ENCODE measurements around the gene TPST1.

Gene TPST1

GRCh38 chr7:66269978-66270377 is 64.8 kb downstream of the TPST1 start:
- Histone ChIP-seq H3K9ac (ENCODE audit: insufficient read length, low read depth) (no peak overlapping the region), H3K4me1 (ENCODE audit: insufficient read depth, insufficient read length) (no peaks in the 10 kb centered on the region), H3K4me3 (ENCODE audit: insufficient read length, low read depth) (no peak overlapping the region), H3K9me3 (ENCODE audit: insufficient read depth, low read length) (peaks cover 18% of the 10 kb centered on the region), H3K27me3 (ENCODE audit: insufficient read depth, insufficient read length) (no peaks in the 10 kb centered on the region), H3K36me3 (ENCODE audit: insufficient read depth, insufficient read length, low read length) (no peaks in the 10 kb centered on the region)
- DNase-seq (ENCODE audit: low read depth, low spot score), result no peak
- TF ChIP-seq YY1 (IDR thresholded peaks at IDR 0.05; ENCODE audit: insufficient read depth, insufficient read length), result no peak
- TF ChIP-seq SUZ12 (IDR thresholded peaks at IDR 0.05; ENCODE audit: extremely low read depth, insufficient read depth, insufficient read length), result no peak
- TF ChIP-seq ZNF274 (IDR thresholded peaks at IDR 0.05; ENCODE audit: low read depth, low read length), result no peak

- no peak for TF ChIP-seq SUZ12 (IDR thresholded peaks at IDR 0.05; ENCODE audit: extremely low read depth, insufficient read depth, insufficient read length)
- no peak for TF ChIP-seq ZNF274 (IDR thresholded peaks at IDR 0.05; ENCODE audit: low read depth, low read length)
- no peak for TF ChIP-seq YY1 (IDR thresholded peaks at IDR 0.05; ENCODE audit: insufficient read depth, insufficient read length)
- H3K4me3 ChIP-seq (ENCODE audit: insufficient read length, low read depth), result no peak overlapping the region
- H3K9ac ChIP-seq (ENCODE audit: insufficient read length, low read depth), result no peak overlapping the region
- H3K9me3 ChIP-seq (ENCODE audit: insufficient read depth, low read length), result no peaks in the 10 kb centered on the region
- H3K4me1 ChIP-seq (ENCODE audit: insufficient read depth, insufficient read length), result no peaks in the 10 kb centered on the region
- no peaks in the 10 kb centered on the region for H3K36me3 ChIP-seq (ENCODE audit: insufficient read depth, insufficient read length, low read length)
- no peak for DNase-seq (ENCODE audit: low read depth, low spot score)
- no peaks in the 10 kb centered on the region for H3K27me3 ChIP-seq (ENCODE audit: insufficient read depth, insufficient read length)
These were observed 67.2 kb downstream of the TPST1 start for GRCh38 chr7:66272321-66272720.

DNA sequence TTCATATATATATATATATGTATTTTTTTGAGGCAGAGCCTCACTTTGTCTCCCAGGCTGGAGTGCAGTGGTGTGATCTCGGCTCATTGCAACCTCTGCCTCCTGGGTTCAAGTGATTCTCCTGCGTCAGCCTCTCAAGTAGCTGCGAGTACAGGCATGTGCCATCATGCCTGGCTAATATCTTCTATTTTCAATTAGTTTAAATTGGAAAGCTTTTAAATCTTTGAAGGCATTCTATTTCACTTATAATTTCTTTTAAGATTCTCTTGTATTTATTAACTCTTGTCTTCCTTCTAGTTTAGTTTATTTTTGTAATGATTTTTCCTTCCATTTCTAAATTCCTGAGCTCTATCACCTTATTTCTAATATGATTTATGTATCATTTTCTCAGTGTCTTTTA is 71.2 kb downstream of the TPST1 start:
- DNase-seq (ENCODE audit: low read depth, low spot score), result no peak
- Histone ChIP-seq H3K27me3 (ENCODE audit: insufficient read depth, insufficient read length) (no peaks in the 10 kb centered on the region), H3K36me3 (ENCODE audit: insufficient read depth, insufficient read length, low read length) (no peaks in the 10 kb centered on the region), H3K9me3 (ENCODE audit: insufficient read depth, low read length) (no peaks in the 10 kb centered on the region), H3K9ac (ENCODE audit: insufficient read length, low read depth) (no peak overlapping the region), H3K4me1 (ENCODE audit: insufficient read depth, insufficient read length) (no peaks in the 10 kb centered on the region), H3K4me3 (ENCODE audit: insufficient read length, low read depth) (no peak overlapping the region)
- TF ChIP-seq YY1 (IDR thresholded peaks at IDR 0.05; ENCODE audit: insufficient read depth, insufficient read length), result no peak
- TF ChIP-seq ZNF274 (IDR thresholded peaks at IDR 0.05; ENCODE audit: low read depth, low read length), result no peak
- TF ChIP-seq SUZ12 (IDR thresholded peaks at IDR 0.05; ENCODE audit: extremely low read depth, insufficient read depth, insufficient read length), result no peak

DNA sequence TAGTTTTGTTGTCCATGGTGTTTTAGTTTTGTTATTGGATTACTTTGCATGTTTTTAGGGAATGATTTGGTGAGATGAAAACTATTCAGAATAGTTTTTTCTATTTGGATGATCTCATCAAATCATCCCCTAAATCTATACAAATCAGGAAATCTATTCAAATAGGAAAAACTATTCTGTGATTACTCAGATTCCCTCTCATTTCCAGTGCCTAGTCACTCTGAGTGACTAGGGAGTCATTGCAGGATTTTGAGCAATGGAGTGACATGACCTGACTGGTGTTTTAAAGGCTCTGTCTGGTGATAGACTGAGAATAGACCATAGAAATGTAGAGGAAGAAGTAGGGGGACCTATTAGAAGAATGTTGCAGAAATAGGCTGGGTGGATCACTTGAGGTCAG is 72.4 kb downstream of the TPST1 start:
- no peak overlapping the region for H3K9ac ChIP-seq (ENCODE audit: insufficient read length, low read depth)
- no peaks in the 10 kb centered on the region for H3K9me3 ChIP-seq (ENCODE audit: insufficient read depth, low read length)
- H3K4me3 ChIP-seq (ENCODE audit: insufficient read length, low read depth), result no peak overlapping the region
- H3K4me1 ChIP-seq (ENCODE audit: insufficient read depth, insufficient read length), result no peaks in the 10 kb centered on the region
- no peaks in the 10 kb centered on the region for H3K27me3 ChIP-seq (ENCODE audit: insufficient read depth, insufficient read length)
- no peaks in the 10 kb centered on the region for H3K36me3 ChIP-seq (ENCODE audit: insufficient read depth, insufficient read length, low read length)
- no peak for TF ChIP-seq YY1 (IDR thresholded peaks at IDR 0.05; ENCODE audit: insufficient read depth, insufficient read length)
- TF ChIP-seq ZNF274 (IDR thresholded peaks at IDR 0.05; ENCODE audit: low read depth, low read length), result no peak
- no peak for TF ChIP-seq SUZ12 (IDR thresholded peaks at IDR 0.05; ENCODE audit: extremely low read depth, insufficient read depth, insufficient read length)
- no peak for DNase-seq (ENCODE audit: low read depth, low spot score)

DNA sequence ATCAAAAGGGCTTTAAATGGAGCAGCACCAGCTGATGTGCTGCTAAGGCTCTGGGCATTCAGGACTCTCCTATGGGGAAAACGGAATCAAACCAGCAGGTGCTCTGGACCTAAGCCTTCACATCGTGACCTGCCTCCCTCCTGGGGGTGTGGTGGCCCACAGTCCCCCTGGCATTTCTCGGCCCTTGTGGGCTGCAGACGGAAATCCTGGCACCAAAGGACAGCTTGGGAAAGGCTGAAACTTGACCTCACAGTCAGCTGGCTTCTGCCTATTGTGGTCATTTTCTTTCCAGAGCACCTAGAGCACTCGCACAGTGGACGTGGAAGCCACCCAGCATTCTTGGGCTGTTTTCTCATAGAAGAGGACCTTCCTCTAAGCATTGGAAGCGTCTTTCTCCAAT is 74.8 kb downstream of the TPST1 start:
- Histone ChIP-seq H3K4me3 (ENCODE audit: insufficient read length, low read depth) (no peak overlapping the region), H3K4me1 (ENCODE audit: insufficient read depth, insufficient read length) (no peaks in the 10 kb centered on the region), H3K9me3 (ENCODE audit: insufficient read depth, low read length) (no peaks in the 10 kb centered on the region), H3K9ac (ENCODE audit: insufficient read length, low read depth) (no peak overlapping the region), H3K36me3 (ENCODE audit: insufficient read depth, insufficient read length, low read length) (no peaks in the 10 kb centered on the region), H3K27me3 (ENCODE audit: insufficient read depth, insufficient read length) (no peaks in the 10 kb centered on the region)
- no peak for DNase-seq (ENCODE audit: low read depth, low spot score)
- TF ChIP-seq SUZ12 (IDR thresholded peaks at IDR 0.05; ENCODE audit: extremely low read depth, insufficient read depth, insufficient read length) (no peak), ZNF274 (IDR thresholded peaks at IDR 0.05; ENCODE audit: low read depth, low read length) (no peak), YY1 (IDR thresholded peaks at IDR 0.05; ENCODE audit: insufficient read depth, insufficient read length) (no peak)

DNA sequence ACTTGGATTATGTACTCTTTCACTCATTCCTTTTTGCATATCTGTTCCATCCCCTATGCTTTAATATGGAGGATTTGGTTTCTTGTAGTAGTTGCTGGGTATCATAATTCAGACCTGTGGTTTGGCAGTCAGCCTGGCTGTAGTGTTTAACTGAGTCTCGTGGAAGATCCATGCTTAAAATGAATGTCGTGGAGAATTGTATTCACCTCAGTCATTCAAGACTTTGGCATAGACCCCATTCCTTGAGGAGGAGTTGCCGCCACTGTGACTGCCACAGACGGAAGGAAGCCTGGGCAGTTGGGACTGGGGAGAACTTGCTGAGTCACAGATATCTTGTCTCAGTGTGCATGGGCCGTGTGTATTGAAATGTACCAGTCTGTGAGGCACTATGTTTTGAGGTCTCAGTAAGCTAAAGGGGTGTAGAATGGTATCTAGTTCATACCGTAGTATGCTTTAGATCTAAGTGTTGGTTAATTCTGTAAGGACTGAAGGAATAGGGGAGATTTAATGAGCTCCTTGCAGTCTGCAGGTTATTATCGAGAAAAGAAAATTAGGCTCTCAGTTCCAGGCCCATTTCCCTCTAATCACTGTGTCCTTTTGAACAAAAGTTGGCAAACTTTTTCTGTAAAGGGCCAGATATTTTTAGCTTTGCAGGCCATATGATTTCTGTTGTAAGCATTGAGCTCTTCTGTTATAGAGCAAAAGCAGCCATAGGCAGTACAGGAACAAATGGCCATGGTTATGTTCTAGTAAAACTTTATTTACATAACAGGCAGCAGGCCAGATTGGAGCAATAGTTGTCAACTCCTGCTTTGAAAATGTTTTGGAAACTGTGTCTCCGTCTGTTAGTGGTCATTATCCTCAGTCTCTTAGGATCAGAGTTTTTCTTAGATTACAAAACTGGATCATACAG is 76.8 kb downstream of the TPST1 start:
- Histone ChIP-seq H3K4me1 (ENCODE audit: insufficient read depth, insufficient read length) (no peaks in the 10 kb centered on the region), H3K27me3 (ENCODE audit: insufficient read depth, insufficient read length) (no peaks in the 10 kb centered on the region), H3K36me3 (ENCODE audit: insufficient read depth, insufficient read length, low read length) (peaks cover 4% of the 10 kb centered on the region), H3K9ac (ENCODE audit: insufficient read length, low read depth) (no peak overlapping the region), H3K9me3 (ENCODE audit: insufficient read depth, low read length) (no peaks in the 10 kb centered on the region), H3K4me3 (ENCODE audit: insufficient read length, low read depth) (no peak overlapping the region)
- DNase-seq (ENCODE audit: low read depth, low spot score), result no peak
- no peak for TF ChIP-seq ZNF274 (IDR thresholded peaks at IDR 0.05; ENCODE audit: low read depth, low read length)

GRCh38 chr7:66282591-66282935 is 77.4 kb downstream of the TPST1 start:
- H3K9ac ChIP-seq (ENCODE audit: insufficient read length, low read depth), result no peak overlapping the region

More at GRCh38 chr7:66282591-66282935, 77.4 kb downstream of the TPST1 start:
- peaks cover 4% of the 10 kb centered on the region for H3K36me3 ChIP-seq (ENCODE audit: insufficient read depth, insufficient read length, low read length)
- TF ChIP-seq SUZ12 (IDR thresholded peaks at IDR 0.05; ENCODE audit: extremely low read depth, insufficient read depth, insufficient read length) (no peak), YY1 (IDR thresholded peaks at IDR 0.05; ENCODE audit: insufficient read depth, insufficient read length) (no peak), ZNF274 (IDR thresholded peaks at IDR 0.05; ENCODE audit: low read depth, low read length) (no peak)
- no peaks in the 10 kb centered on the region for H3K27me3 ChIP-seq (ENCODE audit: insufficient read depth, insufficient read length)
- DNase-seq (ENCODE audit: low read depth, low spot score), result no peak
- H3K9me3 ChIP-seq (ENCODE audit: insufficient read depth, low read length), result no peaks in the 10 kb centered on the region
- no peak overlapping the region for H3K4me3 ChIP-seq (ENCODE audit: insufficient read length, low read depth)
- H3K4me1 ChIP-seq (ENCODE audit: insufficient read depth, insufficient read length), result no peaks in the 10 kb centered on the region
